HL-60 (cell line): ENCODE measurements around the gene EPN2.

ENCODE experiments used
- DNase-seq, 2 experiments: peaks; one replicate each; pipeline ENCODE4 v3.0.0-alpha.2; 2010 to 2020; ENCODE audit warnings: low read depth in 1 of 2, low spot score in 1 of 2
- H3K27ac ChIP-seq: fragments of 250-450 bp; sonication (Bioruptor Pico); replicated peaks from 2 replicates; pipeline ENCODE4 v1.5.1; 2020; ENCODE audit warnings: mild to moderate bottlenecking, moderate library complexity
- H3K27me3 ChIP-seq: fragments of 250-450 bp; sonication (Bioruptor Pico); 2 replicates; pipeline ENCODE4 v1.5.1; 2021; ENCODE audit warnings: mild to moderate bottlenecking, moderate library complexity; ENCODE audit not compliant: insufficient read depth, poor library complexity, severe bottlenecking
- H3K4me3 ChIP-seq: replicated peaks from 2 replicates; pipeline ENCODE4 v1.5.1; 2011; ENCODE audit warnings: mild to moderate bottlenecking, control low read depth, low read length; ENCODE audit not compliant: insufficient read depth
- GABPA ChIP-seq: IDR thresholded peaks from 2 replicates; pipeline ENCODE4 v1.6.1; 2012; ENCODE audit warnings: low read depth
- POLR2AphosphoS5 ChIP-seq: IDR thresholded peaks from 2 replicates; pipeline ENCODE4 v1.6.1; 2012; ENCODE audit warnings: low read depth
- SPI1 ChIP-seq: IDR thresholded peaks from 2 replicates; pipeline ENCODE4 v1.6.1; 2012; ENCODE audit warnings: low read depth, mild to moderate bottlenecking, borderline replicate concordance
- TF ChIP-seq, protein P1 (sequence below): IDR thresholded peaks from 2 replicates; pipeline ENCODE4 v1.6.1; 2012; ENCODE audit warnings: low read depth; ENCODE audit not compliant: insufficient replicate concordance
- TF ChIP-seq, protein P2 (sequence below): IDR thresholded peaks from one replicate; pipeline ENCODE4 v1.5.1; 2011; ENCODE audit warnings: low read length, control low read depth, inconsistent platforms; ENCODE audit not compliant: insufficient read depth

The EPN2 gene

DNA sequence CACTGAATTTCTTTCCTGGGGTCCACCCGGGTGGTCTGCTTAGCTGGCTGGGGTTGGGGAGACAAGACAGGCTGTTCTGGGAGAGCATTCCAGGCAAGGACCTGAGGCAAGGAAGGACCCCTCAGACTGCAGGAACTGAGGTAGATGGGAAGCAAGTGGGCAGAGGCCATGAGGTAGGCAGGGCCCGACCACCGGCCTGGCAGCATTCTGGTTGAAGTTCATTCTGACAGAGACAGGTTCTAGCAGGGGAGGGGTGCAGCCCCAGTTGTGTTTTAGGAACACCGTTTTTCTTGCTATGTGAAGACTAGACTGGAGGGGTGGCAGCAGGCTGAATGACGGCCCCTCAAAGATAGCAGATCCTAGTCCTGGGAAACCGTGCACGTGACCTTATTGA, 107.9 kb downstream of the EPN2 start:
- Histone ChIP-seq H3K4me3 (no peak overlapping the region), H3K27ac (no peak overlapping the region), H3K27me3 (no peaks in the 10 kb centered on the region)
- no peak for DNase-seq
- no peak for TF ChIP-seq SPI1
- no peak for TF ChIP-seq POLR2AphosphoS5
- no peak for TF ChIP-seq GABPA

DNA sequence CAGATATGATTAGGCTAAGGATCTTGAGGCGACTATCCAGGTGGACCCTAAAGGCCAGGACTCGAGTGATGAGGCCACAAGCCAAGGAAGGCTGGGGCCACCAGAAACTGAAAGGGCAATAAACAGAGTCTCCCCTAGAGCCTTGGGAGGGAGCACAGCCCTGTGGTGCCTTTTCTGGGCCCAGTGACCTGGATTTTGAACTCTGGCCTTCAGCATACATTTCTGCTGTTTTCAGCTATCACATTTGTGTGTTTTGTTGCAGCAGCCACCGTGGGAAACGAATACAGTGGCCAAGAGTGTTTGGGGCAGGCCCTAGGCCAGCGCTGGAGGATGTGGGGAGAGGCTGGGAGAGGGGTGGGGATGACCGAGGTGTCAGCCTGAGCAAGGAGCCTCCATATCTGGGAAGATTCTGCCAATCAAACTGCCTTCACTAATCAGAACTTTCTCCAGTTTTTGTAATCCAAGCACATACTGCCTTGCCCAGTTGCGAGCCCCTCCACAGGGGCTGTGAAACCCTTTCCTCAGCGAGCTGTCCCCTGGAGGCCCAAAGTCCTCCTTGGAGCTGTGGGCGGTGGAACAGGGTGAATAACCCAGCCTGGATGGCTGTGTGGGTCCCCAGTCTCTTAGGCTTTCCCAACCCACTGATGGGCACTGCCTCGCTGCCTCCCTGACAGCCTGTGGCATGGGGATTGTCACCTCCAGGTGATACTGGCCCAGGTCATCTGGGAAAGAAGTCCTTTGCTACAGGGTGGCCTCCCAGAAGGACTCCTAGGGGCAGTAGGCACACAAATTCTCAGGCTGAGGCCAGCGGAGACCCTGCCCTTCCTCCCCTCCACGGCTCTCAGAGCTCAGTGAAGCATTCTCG, 108.6 kb downstream of the EPN2 start:
- no peak overlapping the region for H3K27ac ChIP-seq
- TF ChIP-seq POLR2AphosphoS5 (no peak), GABPA (no peak), SPI1 (no peak)
- TF ChIP-seq, protein P1, sequence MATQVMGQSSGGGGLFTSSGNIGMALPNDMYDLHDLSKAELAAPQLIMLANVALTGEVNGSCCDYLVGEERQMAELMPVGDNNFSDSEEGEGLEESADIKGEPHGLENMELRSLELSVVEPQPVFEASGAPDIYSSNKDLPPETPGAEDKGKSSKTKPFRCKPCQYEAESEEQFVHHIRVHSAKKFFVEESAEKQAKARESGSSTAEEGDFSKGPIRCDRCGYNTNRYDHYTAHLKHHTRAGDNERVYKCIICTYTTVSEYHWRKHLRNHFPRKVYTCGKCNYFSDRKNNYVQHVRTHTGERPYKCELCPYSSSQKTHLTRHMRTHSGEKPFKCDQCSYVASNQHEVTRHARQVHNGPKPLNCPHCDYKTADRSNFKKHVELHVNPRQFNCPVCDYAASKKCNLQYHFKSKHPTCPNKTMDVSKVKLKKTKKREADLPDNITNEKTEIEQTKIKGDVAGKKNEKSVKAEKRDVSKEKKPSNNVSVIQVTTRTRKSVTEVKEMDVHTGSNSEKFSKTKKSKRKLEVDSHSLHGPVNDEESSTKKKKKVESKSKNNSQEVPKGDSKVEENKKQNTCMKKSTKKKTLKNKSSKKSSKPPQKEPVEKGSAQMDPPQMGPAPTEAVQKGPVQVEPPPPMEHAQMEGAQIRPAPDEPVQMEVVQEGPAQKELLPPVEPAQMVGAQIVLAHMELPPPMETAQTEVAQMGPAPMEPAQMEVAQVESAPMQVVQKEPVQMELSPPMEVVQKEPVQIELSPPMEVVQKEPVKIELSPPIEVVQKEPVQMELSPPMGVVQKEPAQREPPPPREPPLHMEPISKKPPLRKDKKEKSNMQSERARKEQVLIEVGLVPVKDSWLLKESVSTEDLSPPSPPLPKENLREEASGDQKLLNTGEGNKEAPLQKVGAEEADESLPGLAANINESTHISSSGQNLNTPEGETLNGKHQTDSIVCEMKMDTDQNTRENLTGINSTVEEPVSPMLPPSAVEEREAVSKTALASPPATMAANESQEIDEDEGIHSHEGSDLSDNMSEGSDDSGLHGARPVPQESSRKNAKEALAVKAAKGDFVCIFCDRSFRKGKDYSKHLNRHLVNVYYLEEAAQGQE: no peak
- TF ChIP-seq, protein P2, sequence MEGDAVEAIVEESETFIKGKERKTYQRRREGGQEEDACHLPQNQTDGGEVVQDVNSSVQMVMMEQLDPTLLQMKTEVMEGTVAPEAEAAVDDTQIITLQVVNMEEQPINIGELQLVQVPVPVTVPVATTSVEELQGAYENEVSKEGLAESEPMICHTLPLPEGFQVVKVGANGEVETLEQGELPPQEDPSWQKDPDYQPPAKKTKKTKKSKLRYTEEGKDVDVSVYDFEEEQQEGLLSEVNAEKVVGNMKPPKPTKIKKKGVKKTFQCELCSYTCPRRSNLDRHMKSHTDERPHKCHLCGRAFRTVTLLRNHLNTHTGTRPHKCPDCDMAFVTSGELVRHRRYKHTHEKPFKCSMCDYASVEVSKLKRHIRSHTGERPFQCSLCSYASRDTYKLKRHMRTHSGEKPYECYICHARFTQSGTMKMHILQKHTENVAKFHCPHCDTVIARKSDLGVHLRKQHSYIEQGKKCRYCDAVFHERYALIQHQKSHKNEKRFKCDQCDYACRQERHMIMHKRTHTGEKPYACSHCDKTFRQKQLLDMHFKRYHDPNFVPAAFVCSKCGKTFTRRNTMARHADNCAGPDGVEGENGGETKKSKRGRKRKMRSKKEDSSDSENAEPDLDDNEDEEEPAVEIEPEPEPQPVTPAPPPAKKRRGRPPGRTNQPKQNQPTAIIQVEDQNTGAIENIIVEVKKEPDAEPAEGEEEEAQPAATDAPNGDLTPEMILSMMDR: no peak
- DNase-seq: no peak
- H3K4me3 ChIP-seq: no peak overlapping the region
- H3K27me3 ChIP-seq: no peaks in the 10 kb centered on the region

DNA sequence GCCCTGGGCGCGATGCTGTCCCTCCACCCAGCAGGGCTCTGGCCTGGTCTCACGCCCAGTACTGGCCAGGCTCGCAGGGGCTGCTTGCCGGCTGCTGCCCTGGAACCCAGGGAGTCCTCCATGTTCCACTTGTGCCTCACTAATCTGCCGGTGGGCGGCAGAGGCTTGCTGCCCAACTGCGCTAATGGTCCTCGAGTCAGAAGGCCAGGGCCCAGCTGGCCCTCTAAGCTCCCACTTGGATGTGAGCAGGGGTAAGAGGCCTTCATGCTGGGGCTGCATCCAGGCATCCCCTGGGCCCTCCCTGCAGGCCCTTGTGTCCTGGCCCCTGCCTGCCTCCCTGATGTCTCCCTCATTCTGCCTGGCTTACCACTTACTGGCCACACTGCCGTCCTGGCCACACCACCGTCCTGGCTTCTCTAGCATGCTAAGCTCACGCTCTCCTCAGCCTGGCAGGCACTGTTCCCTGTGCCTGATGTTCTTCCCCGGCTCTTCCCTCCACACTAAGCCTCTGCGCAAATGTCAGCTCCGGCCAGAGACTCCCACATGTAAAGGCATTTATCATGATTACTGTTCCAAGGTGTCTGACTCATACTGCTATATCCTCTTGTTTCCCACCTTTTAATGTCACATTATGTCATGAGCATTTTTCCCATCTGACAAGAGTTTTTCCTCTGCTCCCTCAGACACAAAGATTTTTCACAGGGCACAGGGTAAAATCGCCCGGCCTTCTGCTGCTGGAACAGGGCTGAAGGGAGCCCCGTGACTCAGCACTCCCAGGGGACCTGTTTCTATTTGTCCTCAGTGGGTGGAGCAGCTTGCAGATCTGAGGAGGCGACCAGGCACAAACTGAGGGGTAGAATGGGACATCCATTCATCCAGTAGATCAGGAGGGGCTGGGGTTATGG, 109.4 kb downstream of the EPN2 start:
- TF ChIP-seq, protein P2: no peak
- no peak for TF ChIP-seq SPI1
- TF ChIP-seq POLR2AphosphoS5: no peak
- no peak for TF ChIP-seq GABPA
- TF ChIP-seq, protein P1: no peak
- peak in 1 of 2 experiments; percentile 5 for DNase-seq
- H3K4me3 ChIP-seq: no peak overlapping the region
- H3K27me3 ChIP-seq: no peaks in the 10 kb centered on the region
- H3K27ac ChIP-seq: no peak overlapping the region

DNA sequence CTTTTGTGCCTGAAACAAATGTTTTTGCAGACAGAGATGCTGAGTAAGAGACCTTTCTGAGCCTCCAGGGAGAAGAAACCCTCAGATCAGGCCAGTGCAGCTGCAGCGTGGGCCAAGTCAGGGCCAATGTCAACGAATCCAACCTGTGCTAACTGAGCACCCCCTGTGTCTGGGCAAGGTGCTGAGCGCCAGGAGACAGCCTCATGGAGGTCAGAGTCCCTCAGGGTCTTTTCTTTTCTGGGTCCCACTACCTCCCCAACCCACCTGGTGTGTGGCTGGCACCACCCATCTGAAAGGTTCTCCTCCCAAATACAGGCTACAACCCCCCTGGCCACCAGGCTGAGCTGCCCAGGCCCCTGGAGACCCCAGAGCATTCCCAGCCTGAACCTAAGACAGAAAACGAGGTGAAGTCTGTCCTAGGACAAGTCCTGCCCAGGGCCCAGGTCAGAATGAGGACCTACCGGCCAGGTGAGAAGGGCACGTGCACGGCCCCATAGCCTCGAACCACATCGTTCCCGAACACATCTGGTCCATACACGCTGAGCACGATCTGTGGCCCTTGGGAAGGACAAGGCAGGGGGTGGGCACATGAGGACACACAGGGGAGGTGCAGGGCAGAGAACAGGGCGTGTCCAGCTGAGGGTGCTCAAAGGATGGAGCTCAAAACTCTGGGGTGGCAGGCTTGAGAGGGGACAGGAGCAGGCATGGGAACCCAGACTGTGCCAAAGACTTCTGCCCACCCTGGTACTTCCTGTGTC, 110.3 kb downstream of the EPN2 start:
- DNase-seq: no peak
- TF ChIP-seq, protein P1: no peak
- no peak for TF ChIP-seq GABPA
- no peak for TF ChIP-seq POLR2AphosphoS5
- no peak for TF ChIP-seq SPI1
- TF ChIP-seq, protein P2: no peak
- Histone ChIP-seq H3K4me3 (no peak overlapping the region), H3K27me3 (no peaks in the 10 kb centered on the region), H3K27ac (no peak overlapping the region)
